Effector memory CD8-positive, alpha-beta T cell (primary cell): ENCODE measurements around the gene NCAM1.

Experiments
- ATAC-seq: fragments of 150-1000 bp; cut with Tn5 transposase; replicated peaks from 2 replicates; pipeline ENCODE4 v1.10.0; 2021; ENCODE audit warnings: mild to moderate bottlenecking, moderate library complexity
- DNase-seq, 3 experiments: peaks; one replicate each; pipeline ENCODE4 v3.0.0; 2021
- H3K27ac Mint-ChIP-seq, 2 donors: one replicate each; pipeline ENCODE4 v1.8.0; 2022; ENCODE audit warnings: mild to moderate bottlenecking in 2 of 2, mixed read lengths in 2 of 2, moderate library complexity in 2 of 2
- H3K27me3 Mint-ChIP-seq, 2 donors: one replicate each; pipeline ENCODE4 v1.8.0; 2022; ENCODE audit warnings: mixed read lengths in 2 of 2
- H3K36me3 Mint-ChIP-seq: one replicate; pipeline ENCODE4 v1.8.0; 2022; ENCODE audit warnings: mild to moderate bottlenecking, moderate library complexity, mixed read lengths; ENCODE audit not compliant: insufficient read depth
- H3K4me1 Mint-ChIP-seq, 2 donors: one replicate each; pipeline ENCODE4 v1.8.0; 2022; ENCODE audit warnings: low read depth in 2 of 2, mixed read lengths in 2 of 2
- H3K4me3 Mint-ChIP-seq, 2 donors: one replicate each; pipeline ENCODE4 v1.8.0; 2022; ENCODE audit warnings: mild to moderate bottlenecking in 2 of 2, mixed read lengths in 2 of 2, moderate library complexity in 2 of 2
- H3K9me3 Mint-ChIP-seq, 2 donors: one replicate each; pipeline ENCODE4 v1.8.0; 2022; ENCODE audit warnings: mixed read lengths in 2 of 2

Gene NCAM1

GRCh38 chr11:113265362-113265761, 304.1 kb downstream of the NCAM1 start:
- Mint-ChIP-seq H3K36me3 (peaks cover 3% of the 10 kb centered on the region), H3K9me3 (no peaks in the 10 kb centered on the region), H3K27ac (no peak overlapping the region), H3K27me3 (peaks cover 6 to 48% of the 10 kb centered on the region in 2 donors), H3K4me3 (no peak overlapping the region), H3K4me1 (no peaks in the 10 kb centered on the region)
- DNase-seq (no peak), ATAC-seq (no peak)

DNA sequence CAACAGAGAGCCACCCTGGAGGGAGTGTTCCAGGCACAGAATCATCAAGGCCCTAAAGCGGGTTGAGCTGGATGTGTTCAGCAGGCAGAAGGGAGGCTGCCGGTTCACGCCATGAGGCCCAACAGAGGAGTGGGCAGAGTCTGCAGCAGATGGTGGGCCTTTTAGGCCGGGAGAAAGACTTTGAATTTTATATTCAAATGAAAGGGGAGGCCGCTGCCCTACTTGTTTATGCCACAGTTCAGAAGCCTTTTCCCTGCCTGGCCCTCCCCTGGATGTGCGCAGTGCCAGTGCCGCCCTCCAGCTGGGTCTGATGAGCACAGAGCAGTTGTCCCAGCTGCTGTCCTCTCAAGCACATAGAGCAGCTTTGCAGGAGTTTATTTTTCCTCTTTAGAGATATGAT, 306.3 kb downstream of the NCAM1 start:
- DNase-seq (no peak), ATAC-seq (no peak)
- H3K9me3 Mint-ChIP-seq, result no peaks in the 10 kb centered on the region
- H3K36me3 Mint-ChIP-seq, result peaks cover 3% of the 10 kb centered on the region
- no peaks in the 10 kb centered on the region for H3K4me1 Mint-ChIP-seq
- no peak overlapping the region for H3K4me3 Mint-ChIP-seq
- peaks cover 13 to 40% of the 10 kb centered on the region in 2 donors for H3K27me3 Mint-ChIP-seq
- no peak overlapping the region for H3K27ac Mint-ChIP-seq

- H3K27ac Mint-ChIP-seq, result no peak overlapping the region
- H3K4me1 Mint-ChIP-seq, result no peaks in the 10 kb centered on the region
- H3K27me3 Mint-ChIP-seq, result peaks cover 13 to 40% of the 10 kb centered on the region in 2 donors
- DNase-seq (no peak), ATAC-seq (no peak)
- H3K36me3 Mint-ChIP-seq, result peaks cover 3% of the 10 kb centered on the region
- no peaks in the 10 kb centered on the region for H3K9me3 Mint-ChIP-seq
- H3K4me3 Mint-ChIP-seq, result no peak overlapping the region
Observed at GRCh38 chr11:113269096-113269495, 307.9 kb downstream of the NCAM1 start.

DNA sequence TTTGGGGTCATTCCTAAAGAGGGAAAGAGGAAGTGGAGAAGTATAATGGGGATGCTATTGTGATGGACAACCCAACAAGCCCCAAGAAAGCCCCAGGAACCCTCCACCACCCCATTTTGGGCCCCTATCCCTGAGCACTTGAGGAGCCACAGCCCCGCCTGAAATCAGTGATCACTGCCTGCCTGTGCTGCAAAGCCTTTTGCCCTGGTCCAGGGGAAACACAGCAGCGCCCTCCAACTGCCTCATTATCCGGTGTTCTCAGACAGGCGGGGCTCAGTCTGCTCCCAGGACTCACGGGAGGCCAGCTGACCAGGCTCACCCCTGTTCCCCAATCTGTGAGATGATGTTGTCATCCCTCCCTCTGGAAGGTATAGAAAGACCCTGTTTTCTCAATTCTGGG, 308.4 kb downstream of the NCAM1 start:
- no peak for ATAC-seq
- peaks cover 13 to 38% of the 10 kb centered on the region in 2 donors for H3K27me3 Mint-ChIP-seq

DNA sequence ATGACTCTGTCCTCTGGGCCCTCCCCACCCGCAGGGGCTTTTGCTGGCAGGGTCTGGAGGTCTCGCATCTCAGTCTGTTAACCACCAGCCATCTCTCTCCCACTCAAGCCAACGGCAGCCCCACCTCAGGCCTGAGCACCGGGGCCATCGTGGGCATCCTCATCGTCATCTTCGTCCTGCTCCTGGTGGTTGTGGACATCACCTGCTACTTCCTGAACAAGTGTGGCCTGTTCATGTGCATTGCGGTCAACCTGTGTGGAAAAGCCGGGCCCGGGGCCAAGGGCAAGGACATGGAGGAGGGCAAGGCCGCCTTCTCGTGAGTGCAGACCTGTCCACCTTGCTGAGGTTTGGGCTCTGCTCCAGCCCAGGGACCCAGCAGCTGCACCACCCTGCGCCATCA, 308.9 kb downstream of the NCAM1 start:
- H3K36me3 Mint-ChIP-seq, result peaks cover 3% of the 10 kb centered on the region
- peaks cover 13 to 34% of the 10 kb centered on the region in 2 donors for H3K27me3 Mint-ChIP-seq
- DNase-seq (no peak), ATAC-seq (no peak)
- no peak overlapping the region for H3K27ac Mint-ChIP-seq
- no peaks in the 10 kb centered on the region for H3K4me1 Mint-ChIP-seq
- no peak overlapping the region for H3K4me3 Mint-ChIP-seq
- H3K9me3 Mint-ChIP-seq, result no peaks in the 10 kb centered on the region

More for the DNA sequence above, 308.4 kb downstream of the NCAM1 start:
- H3K9me3 Mint-ChIP-seq, result no peaks in the 10 kb centered on the region
- H3K36me3 Mint-ChIP-seq, result peaks cover 3% of the 10 kb centered on the region
- H3K4me3 Mint-ChIP-seq, result no peak overlapping the region
- no peaks in the 10 kb centered on the region for H3K4me1 Mint-ChIP-seq
- DNase-seq, result no peak
- no peak overlapping the region for H3K27ac Mint-ChIP-seq

- H3K9me3 Mint-ChIP-seq, result no peaks in the 10 kb centered on the region
- H3K27me3 Mint-ChIP-seq, result peaks cover 13 to 23% of the 10 kb centered on the region in 2 donors
- H3K4me1 Mint-ChIP-seq, result no peaks in the 10 kb centered on the region
- H3K36me3 Mint-ChIP-seq, result peaks cover 3% of the 10 kb centered on the region
- H3K27ac Mint-ChIP-seq, result no peak overlapping the region
- ATAC-seq (no peak), DNase-seq (no peak)
- no peak overlapping the region for H3K4me3 Mint-ChIP-seq
Observed at GRCh38 chr11:113271551-113272245, 310.5 kb downstream of the NCAM1 start.

- peaks cover 3% of the 10 kb centered on the region for H3K36me3 Mint-ChIP-seq
- DNase-seq (no peak), ATAC-seq (no peak)
- H3K4me3 Mint-ChIP-seq, result no peak overlapping the region
- peaks cover 13 to 17% of the 10 kb centered on the region in 2 donors for H3K27me3 Mint-ChIP-seq
- H3K9me3 Mint-ChIP-seq, result no peaks in the 10 kb centered on the region
- H3K4me1 Mint-ChIP-seq, result no peaks in the 10 kb centered on the region
- H3K27ac Mint-ChIP-seq, result no peak overlapping the region
Observed at GRCh38 chr11:113272281-113272680, 311.1 kb downstream of the NCAM1 start.

DNA sequence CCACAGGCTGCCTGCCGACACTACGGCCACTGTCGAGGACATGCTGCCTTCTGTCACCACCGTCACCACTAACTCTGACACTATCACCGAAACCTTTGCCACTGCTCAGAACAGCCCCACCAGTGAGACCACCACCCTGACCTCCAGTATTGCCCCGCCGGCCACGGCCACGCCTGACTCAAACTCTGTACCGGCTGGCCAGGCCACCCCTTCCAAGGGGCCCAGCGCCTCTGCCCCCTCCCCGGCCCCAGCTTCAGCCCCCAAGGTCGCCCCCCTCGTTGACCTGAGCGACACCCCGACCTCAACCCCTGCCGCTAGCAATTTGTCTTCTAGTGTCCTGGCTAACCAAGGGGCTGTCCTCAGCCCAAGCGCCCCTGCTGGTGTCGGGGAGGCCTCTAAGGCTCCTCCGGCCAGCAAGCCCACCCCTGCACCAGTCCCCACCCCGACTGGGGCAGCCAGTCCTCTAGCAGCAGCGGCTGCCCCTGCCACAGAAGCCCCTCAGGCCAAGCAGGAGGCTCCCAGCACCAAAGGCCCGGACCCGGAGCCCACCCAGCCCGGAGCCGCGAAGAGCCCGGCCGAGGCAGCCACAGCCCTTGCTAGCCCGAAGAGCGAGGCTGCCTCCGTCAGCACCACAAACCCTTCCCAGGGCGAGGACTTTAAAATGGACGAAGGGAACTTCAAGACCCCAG, 311.9 kb downstream of the NCAM1 start:
- no peaks in the 10 kb centered on the region for H3K4me1 Mint-ChIP-seq
- H3K36me3 Mint-ChIP-seq, result peaks cover 3% of the 10 kb centered on the region
- no peak overlapping the region for H3K27ac Mint-ChIP-seq
- ATAC-seq (no peak), DNase-seq (no peak)
- peaks cover 9 to 13% of the 10 kb centered on the region in 2 donors for H3K27me3 Mint-ChIP-seq
- no peak overlapping the region for H3K4me3 Mint-ChIP-seq
- H3K9me3 Mint-ChIP-seq, result no peaks in the 10 kb centered on the region

- Mint-ChIP-seq H3K9me3 (no peaks in the 10 kb centered on the region), H3K27me3 (peaks cover 9 to 13% of the 10 kb centered on the region in 2 donors), H3K27ac (no peak overlapping the region), H3K36me3 (peaks cover under 1% of the 10 kb centered on the region), H3K4me1 (no peaks in the 10 kb centered on the region), H3K4me3 (no peak overlapping the region)
- no peak for DNase-seq
- no peak for ATAC-seq
Observed at GRCh38 chr11:113273720-113274119, 312.5 kb downstream of the NCAM1 start.

GRCh38 chr11:113274713-113275582, 313.7 kb downstream of the NCAM1 start:
- ATAC-seq (no peak), DNase-seq (no peak)
- no peak overlapping the region for H3K4me3 Mint-ChIP-seq
- H3K36me3 Mint-ChIP-seq, result no peaks in the 10 kb centered on the region
- H3K27me3 Mint-ChIP-seq, result peaks cover 6 to 11% of the 10 kb centered on the region in 2 donors
- no peaks in the 10 kb centered on the region for H3K4me1 Mint-ChIP-seq
- H3K9me3 Mint-ChIP-seq, result no peaks in the 10 kb centered on the region
- no peak overlapping the region for H3K27ac Mint-ChIP-seq

DNA sequence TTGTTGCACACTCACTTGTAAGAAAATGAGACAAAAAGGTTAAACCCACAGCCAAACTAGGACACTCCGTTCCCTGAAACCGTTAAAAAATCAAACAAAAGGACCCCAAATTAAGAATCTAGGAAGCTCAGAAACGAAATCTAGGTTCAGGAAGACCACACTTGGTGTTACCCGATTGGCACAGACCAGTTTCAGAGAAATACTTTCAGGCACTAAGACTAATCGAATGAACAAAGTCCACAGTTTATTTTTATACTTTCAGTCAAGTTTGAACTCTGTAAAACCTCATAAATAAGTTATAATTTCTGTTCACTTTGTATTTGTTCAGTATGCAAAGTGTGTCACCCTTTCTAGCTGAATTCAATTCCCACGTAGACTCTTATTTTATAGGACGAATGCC, 314.4 kb downstream of the NCAM1 start:
- Mint-ChIP-seq H3K4me3 (no peak overlapping the region), H3K9me3 (no peaks in the 10 kb centered on the region), H3K27ac (no peak overlapping the region), H3K27me3 (peaks cover 0 to 4% of the 10 kb centered on the region in 2 donors), H3K36me3 (no peaks in the 10 kb centered on the region), H3K4me1 (no peaks in the 10 kb centered on the region)
- no peak for DNase-seq
- no peak for ATAC-seq

GRCh38 chr11:113276466-113276865, 315.2 kb downstream of the NCAM1 start:
- no peaks in the 10 kb centered on the region for H3K27me3 Mint-ChIP-seq
- no peaks in the 10 kb centered on the region for H3K36me3 Mint-ChIP-seq
- H3K4me1 Mint-ChIP-seq, result no peaks in the 10 kb centered on the region
- DNase-seq (no peak), ATAC-seq (no peak)
- no peak overlapping the region for H3K27ac Mint-ChIP-seq
- H3K4me3 Mint-ChIP-seq, result no peak overlapping the region
- H3K9me3 Mint-ChIP-seq, result no peaks in the 10 kb centered on the region

DNA sequence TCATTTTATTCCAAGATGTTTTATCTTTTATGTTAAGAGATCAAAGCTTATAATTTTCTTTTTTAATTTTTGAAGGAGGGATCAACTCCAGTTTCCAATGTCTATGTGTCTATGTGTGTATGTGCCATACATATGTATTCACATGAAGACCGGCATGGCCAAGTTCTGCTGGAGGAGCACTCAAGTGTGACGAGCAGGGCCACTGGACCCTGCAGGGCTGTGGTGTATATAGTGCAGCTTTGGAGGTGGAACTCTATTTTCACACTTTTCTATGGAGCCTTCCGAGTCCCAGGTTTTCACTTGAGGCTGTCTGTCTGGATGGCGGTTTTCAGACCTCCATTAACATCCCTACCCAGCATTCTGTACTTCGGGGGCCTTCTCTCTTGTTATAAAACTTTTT, 316.7 kb downstream of the NCAM1 start:
- H3K36me3 Mint-ChIP-seq, result no peaks in the 10 kb centered on the region
- no peaks in the 10 kb centered on the region for H3K4me1 Mint-ChIP-seq
- no peaks in the 10 kb centered on the region for H3K27me3 Mint-ChIP-seq
- H3K27ac Mint-ChIP-seq, result no peak overlapping the region
- DNase-seq (no peak), ATAC-seq (no peak)
- H3K4me3 Mint-ChIP-seq, result no peak overlapping the region
- H3K9me3 Mint-ChIP-seq, result no peaks in the 10 kb centered on the region
